NB4 (cell line): ENCODE measurements around the gene OGFRL1.

Experiments
- DNase-seq: peaks from one replicate; pipeline ENCODE4 v3.0.0; 2010; ENCODE audit warnings: low read depth
- H3K4me3 ChIP-seq: one replicate; pipeline ENCODE4 v1.5.1; 2011; ENCODE audit warnings: mild to moderate bottlenecking, low read depth, low read length, moderate library complexity
- CTCF ChIP-seq: IDR thresholded peaks from one replicate; pipeline ENCODE4 v1.5.1; 2012; ENCODE audit warnings: low read depth, low read length
- MAX ChIP-seq: IDR thresholded peaks from 2 replicates; pipeline ENCODE4 v1.6.1; 2011; ENCODE audit warnings: low read depth, low read length
- MYC ChIP-seq: IDR thresholded peaks from 2 replicates; pipeline ENCODE4 v1.6.1; 2011; ENCODE audit warnings: low read depth, low read length
- POLR2A ChIP-seq: IDR thresholded peaks from 2 replicates; pipeline ENCODE4 v1.6.1; 2011; ENCODE audit warnings: mild to moderate bottlenecking; ENCODE audit not compliant: insufficient read length; ENCODE audit errors: extremely low read depth

The OGFRL1 gene

GRCh38 chr6:71349976-71350615 is 61.5 kb downstream of the OGFRL1 start:
- no peak for DNase-seq
- H3K4me3 ChIP-seq, result no peak overlapping the region
- no peak for TF ChIP-seq CTCF
- no peak for TF ChIP-seq POLR2A
- no peak for TF ChIP-seq MYC
- no peak for TF ChIP-seq MAX

- DNase-seq, result no peak
- H3K4me3 ChIP-seq, result no peak overlapping the region
- no peak for TF ChIP-seq MYC
Observed at GRCh38 chr6:71351190-71351589, 62.6 kb downstream of the OGFRL1 start.
